GM12878 (cell line): ENCODE data around the gene EPHA8. TPM values are rescaled to one million over a fixed set of nuclear protein-coding genes. Genes with fewer than 3 reads are reported as not detected.

Experiments used
- ATAC-seq: fragments of 200-7000 bp; cut with Tn5 transposase; 3 replicates; pipeline ENCODE4 v1.9.1; 2020; ENCODE audit warnings: mild to moderate bottlenecking, moderate library complexity
- BruUV-seq: library from RNA; stranded (reverse); fragments of 400-500 nt; replicated peaks from 2 replicates; lab custom pipeline; 2021; lab: Mats Ljungman, UMichigan
- CTCF ChIA-PET: fragments of 300-600 bp; sonication (Branson Sonifier 250); formaldehyde crosslinking; extraction: SDS; loops from one replicate; lab custom pipeline; 2021; ENCODE audit warnings: inconsistent platforms; lab: Yijun Ruan, JAX
- POLR2A ChIA-PET: fragments of 350-600 bp; formaldehyde crosslinking; extraction: SDS; loops from one replicate; lab custom pipeline; 2021; ENCODE audit warnings: inconsistent platforms; lab: Charles Lee
- RAD21 ChIA-PET: fragments of 300-600 bp; sonication (Branson Sonifier 250); formaldehyde crosslinking; loops from one replicate; lab custom pipeline; 2023; ENCODE audit warnings: antibody characterized with exemption; ENCODE audit not compliant: unreplicated experiment; lab: Charles Lee
- SMC1A ChIA-PET: fragments of 300-600 bp; sonication (Branson Sonifier 250); formaldehyde crosslinking; loops from one replicate; lab custom pipeline; 2023; ENCODE audit not compliant: unreplicated experiment, uncharacterized antibody; lab: Charles Lee
- DNase-seq: peaks from one replicate; pipeline ENCODE4 v3.0.0-alpha.2; 2011; ENCODE audit warnings: low read depth, low spot score
- FAIRE-seq: peaks from 3 replicates; lab custom pipeline; 2011; peaks lifted over from hg19 to GRCh38; lab: Jason Lieb, UNC
- H2AFZ ChIP-seq: 2 replicates; pipeline ENCODE4 v1.6.0; 2011; ENCODE audit warnings: low read depth, low read length, control low read depth; ENCODE audit not compliant: control insufficient read depth
- H3K27ac ChIP-seq: 2 replicates; pipeline ENCODE4 v1.5.1; 2011; ENCODE audit warnings: control low read depth; ENCODE audit not compliant: control insufficient read depth, insufficient read depth
- H3K27me3 ChIP-seq, 2 experiments: replicated peaks in 1 of 2; 2 replicates each; pipeline versions ENCODE4 v1.6.0 to v1.6.1; 2011; ENCODE audit warnings: low read length in 1 of 2; ENCODE audit not compliant: control insufficient read depth in 2 of 2, insufficient read depth in 2 of 2
- H3K36me3 ChIP-seq, 2 experiments: 2 replicates each; pipeline ENCODE4 v1.5.1; 2011; ENCODE audit warnings: low read length in 1 of 2; ENCODE audit not compliant: control insufficient read depth in 2 of 2, insufficient read depth in 2 of 2
- H3K4me1 ChIP-seq: 2 replicates; pipeline ENCODE4 v1.6.1; 2011; ENCODE audit warnings: mild to moderate bottlenecking, low read length, moderate library complexity, mixed read lengths; ENCODE audit not compliant: control insufficient read depth, insufficient read depth
- H3K4me2 ChIP-seq: 2 replicates; pipeline ENCODE4 v1.6.0; 2011; ENCODE audit warnings: control low read depth; ENCODE audit not compliant: control insufficient read depth, insufficient read depth
- H3K4me3 ChIP-seq: fragments of 200-600 bp; sonication (generic); 2 replicates; pipeline ENCODE4 v1.5.1; 2016
- H3K79me2 ChIP-seq: 2 replicates; pipeline ENCODE4 v1.6.0; 2011; ENCODE audit warnings: low read length; ENCODE audit not compliant: control insufficient read depth, insufficient read depth
- H3K9ac ChIP-seq: 2 replicates; pipeline ENCODE4 v1.8.0; 2011; ENCODE audit warnings: low read length, control low read depth, mixed read lengths; ENCODE audit not compliant: control insufficient read depth, insufficient read depth
- H3K9me3 ChIP-seq: replicated peaks from 3 replicates; pipeline ENCODE4 v1.5.1; 2011; ENCODE audit warnings: mild to moderate bottlenecking, low read length; ENCODE audit not compliant: control insufficient read depth, insufficient read depth
- H4K20me1 ChIP-seq: 2 replicates; pipeline ENCODE4 v1.6.0; 2011; ENCODE audit not compliant: control insufficient read depth, insufficient read depth
- KAT2A ChIP-seq: conservative IDR thresholded peaks from 2 replicates; pipeline ENCODE4 v1.6.1; 2011; ENCODE audit warnings: low read depth, low read length; ENCODE audit not compliant: control insufficient read depth
- MEF2A ChIP-seq: IDR thresholded peaks from 2 replicates; pipeline ENCODE4 v1.6.1; 2011; ENCODE audit warnings: low read depth, mild to moderate bottlenecking, low read length, moderate library complexity; ENCODE audit not compliant: insufficient read depth
- MTA2 ChIP-seq: fragments of 450-650 bp; IDR thresholded peaks from 2 replicates; pipeline ENCODE4 v1.6.1; 2016; ENCODE audit warnings: low read depth, mild to moderate bottlenecking, moderate library complexity
- MXI1 ChIP-seq: fragments of 150-350 bp; IDR thresholded peaks from 2 replicates; pipeline ENCODE4 v1.6.1; 2011; ENCODE audit warnings: low read depth, mild to moderate bottlenecking, inconsistent platforms, low read length, improper control_type of control experiment
- NBN ChIP-seq: fragments of 450-650 bp; IDR thresholded peaks from 2 replicates; pipeline ENCODE4 v1.6.1; 2016
- NFXL1 ChIP-seq: fragments of 450-650 bp; IDR thresholded peaks from 2 replicates; pipeline ENCODE4 v1.6.1; 2017; ENCODE audit warnings: antibody characterized with exemption, mild to moderate bottlenecking, borderline replicate concordance
- SMC3 ChIP-seq: IDR thresholded peaks from 2 replicates; pipeline ENCODE4 v1.6.1; 2011; ENCODE audit warnings: low read length, improper control_type of control experiment, borderline replicate concordance
- SPI1 ChIP-seq: IDR thresholded peaks from 2 replicates; pipeline ENCODE4 v1.6.1; 2011; ENCODE audit warnings: low read depth, mild to moderate bottlenecking, low read length, moderate library complexity, borderline replicate concordance; ENCODE audit not compliant: insufficient read depth
- WGBS: methylation state at CpG from one replicate; pipeline ENCODE4 v1.1.6; 2016; ENCODE audit warnings: low lambda C conversion rate; ENCODE audit not compliant: insufficient replicate concordance, insufficient coverage; ENCODE audit errors: missing lambda C conversion rate; 5-methylcytosine and 5-hydroxymethylcytosine counted together
- in situ Hi-C: fragments of 300-500 bp; cut with MboI; formaldehyde crosslinking; loops from 9 replicates; pipeline ENCODE4 v1.14.3; 2018; ENCODE audit warnings: mixed read lengths
- intact Hi-C: fragments of 100-400 bp; cut with micrococcal nuclease; formaldehyde crosslinking; loops from one replicate; pipeline ENCODE4 v1.14.2; 2022; ENCODE audit not compliant: unreplicated experiment
- polyA plus RNA-seq, 11 experiments: library from polyadenylated mRNA; depleted of rRNA in 4 of 11; unstranded in 6 of 11; stranded (reverse) in 5 of 11; fragments of >200 nt; fragmentation: Nextera tagmentation in 4 of 11; fragmentation: Illumina TruSeq in 1 of 11; extraction: Ambion mirVana in 4 of 11; extraction: Trizol in 1 of 11; gene quantifications; 1 replicate in 1 of 11; 2 replicates in 10 of 11; pipeline versions ENCODE4 v1.2.1 to v1.2.3, GENCODE V29; 2011 to 2016; ENCODE audit warnings: inconsistent platforms in 2 of 11, missing spikeins in 2 of 11, low read depth in 1 of 11
- total RNA-seq, 4 experiments: library from RNA; depleted of rRNA in 3 of 4; stranded (reverse); fragments of >200 nt in 3 of 4; fragmentation: Illumina TruSeq in 1 of 4; extraction: Trizol in 1 of 4; gene quantifications; 2 replicates each; pipeline versions ENCODE4 v1.2.1 to v1.2.3, GENCODE V29; 2013 to 2021
- TF ChIP-seq, protein P1 (sequence below), 3 experiments: IDR thresholded peaks in 2 of 3; conservative IDR thresholded peaks in 1 of 3; 2 replicates each; pipeline ENCODE4 v1.5.1; 2011; ENCODE audit warnings: low read depth in 3 of 3, low read length in 3 of 3, mild to moderate bottlenecking in 3 of 3, control low read depth in 2 of 3, moderate library complexity in 2 of 3, inconsistent platforms in 1 of 3, mixed read lengths in 1 of 3; ENCODE audit not compliant: control insufficient read depth in 2 of 3, insufficient read depth in 1 of 3; ENCODE audit errors: extremely low read depth in 1 of 3
- TF ChIP-seq, protein P2 (sequence below): IDR thresholded peaks from 2 replicates; pipeline ENCODE4 v1.6.1; 2012; ENCODE audit warnings: low read depth, low read length, improper control_type of control experiment

Gene EPHA8
- total and polyA plus RNA-seq, 10 of the 15 experiments (the other 5 are each of a cell fraction or from before 2014, with no cell fraction given) = not detected

DNA sequence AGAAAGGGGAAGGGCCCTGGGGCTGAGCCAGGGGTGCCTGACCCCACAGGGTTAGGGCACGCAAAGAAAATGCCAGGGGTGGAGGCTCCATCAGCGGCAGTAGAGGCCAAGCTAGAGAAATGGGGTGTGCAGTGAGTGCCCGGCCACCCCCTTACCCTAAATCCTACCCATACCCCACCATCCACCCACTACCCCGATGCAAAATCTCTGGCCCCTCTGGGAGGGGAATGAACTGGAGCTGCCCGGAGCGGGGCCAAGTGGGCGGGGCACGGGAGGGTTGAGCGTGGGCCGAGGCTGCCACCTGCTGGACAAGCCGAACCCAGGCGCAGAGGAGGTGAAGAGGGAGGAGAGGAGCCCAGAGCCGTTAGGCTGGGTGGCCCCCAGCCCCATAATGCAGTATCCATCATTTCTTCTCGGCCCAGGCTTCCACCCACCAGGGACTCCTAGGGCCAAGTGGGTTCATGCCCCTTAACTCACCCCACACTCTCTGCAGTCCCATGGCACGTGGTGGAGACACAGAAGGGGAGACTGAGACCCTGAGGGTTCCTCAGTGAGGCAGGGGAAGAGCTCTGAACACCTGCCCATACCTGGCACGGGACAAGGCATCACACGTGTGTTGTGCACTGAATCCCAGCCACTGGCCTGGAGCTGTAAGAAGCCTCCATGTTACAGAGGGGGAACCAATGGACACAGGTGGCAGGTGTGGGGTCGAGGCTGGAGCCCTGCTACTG lies 78.8 kb downstream of the EPHA8 start (continued):
- TF ChIP-seq KAT2A (no peak), MXI1 (no peak), MTA2 (no peak), NBN (no peak), MEF2A (no peak), SMC3 (peak; percentile 89)
- TF ChIP-seq, protein P1, sequence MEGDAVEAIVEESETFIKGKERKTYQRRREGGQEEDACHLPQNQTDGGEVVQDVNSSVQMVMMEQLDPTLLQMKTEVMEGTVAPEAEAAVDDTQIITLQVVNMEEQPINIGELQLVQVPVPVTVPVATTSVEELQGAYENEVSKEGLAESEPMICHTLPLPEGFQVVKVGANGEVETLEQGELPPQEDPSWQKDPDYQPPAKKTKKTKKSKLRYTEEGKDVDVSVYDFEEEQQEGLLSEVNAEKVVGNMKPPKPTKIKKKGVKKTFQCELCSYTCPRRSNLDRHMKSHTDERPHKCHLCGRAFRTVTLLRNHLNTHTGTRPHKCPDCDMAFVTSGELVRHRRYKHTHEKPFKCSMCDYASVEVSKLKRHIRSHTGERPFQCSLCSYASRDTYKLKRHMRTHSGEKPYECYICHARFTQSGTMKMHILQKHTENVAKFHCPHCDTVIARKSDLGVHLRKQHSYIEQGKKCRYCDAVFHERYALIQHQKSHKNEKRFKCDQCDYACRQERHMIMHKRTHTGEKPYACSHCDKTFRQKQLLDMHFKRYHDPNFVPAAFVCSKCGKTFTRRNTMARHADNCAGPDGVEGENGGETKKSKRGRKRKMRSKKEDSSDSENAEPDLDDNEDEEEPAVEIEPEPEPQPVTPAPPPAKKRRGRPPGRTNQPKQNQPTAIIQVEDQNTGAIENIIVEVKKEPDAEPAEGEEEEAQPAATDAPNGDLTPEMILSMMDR (IDR thresholded peaks at IDR 0.05 in 2 of 3, conservative IDR thresholded peaks at IDR 0.05 in 1 of 3; ENCODE audit: control insufficient read depth in 2 of 3, extremely low read depth in 1 of 3, insufficient read depth in 1 of 3, low read depth in 3 of 3, low read length in 3 of 3) = peak; percentile 83 to 93 (median 89)

DNA sequence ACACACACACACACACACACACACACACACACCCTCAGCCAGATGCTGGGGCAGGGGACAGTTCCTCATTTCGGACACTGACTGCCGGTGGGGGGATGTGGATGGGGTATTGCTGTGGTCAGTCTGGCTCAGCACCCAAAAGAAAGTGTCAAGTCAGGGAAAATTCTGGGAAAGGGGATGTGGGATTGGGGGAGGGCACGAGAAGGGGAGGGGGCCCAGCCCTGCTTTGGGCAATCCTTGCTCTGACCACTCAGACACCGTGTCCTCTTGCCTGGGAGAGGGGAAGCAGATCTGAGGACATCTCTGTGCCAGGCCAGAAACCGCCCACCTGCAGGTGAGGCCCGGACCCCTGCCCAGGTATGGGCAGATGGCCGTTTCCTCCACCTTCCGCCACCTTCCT lies 80.1 kb downstream of the EPHA8 start, which contains the start of gene C1QC:
Gene C1QC (plus strand): TSS at position 253 of the 400 bp plus-strand sequence. CDS start 391 bp downstream, outside the sequence.
- Histone ChIP-seq H3K4me3 (no peak within 1 kb of the TSS), H3K27me3 (no peaks in the 10 kb centered on the region; a peak in 1 of 4 replicates), H3K36me3 (no peaks in the 10 kb centered on the region), H3K79me2 (no peaks in the 10 kb centered on the region), H3K4me2 (no peak within 1 kb of the TSS), H3K4me1 (no peaks in the 10 kb centered on the region), H2AFZ (no peak within 1 kb of the TSS), H3K9me3 (no peaks in the 10 kb centered on the region; the same call in 2 of the 3 replicates), H3K9ac (no peak within 1 kb of the TSS), H3K27ac (no peak within 1 kb of the TSS), H4K20me1 (no peaks in the 10 kb centered on the region)
- DNase-seq (no peak), ATAC-seq (no peak), FAIRE-seq (no peak)
- in situ Hi-C loops = no loop called here
- ChIA-PET RAD21 (no interaction called here), POLR2A (no interaction called here), SMC1A (no interaction called here), CTCF (interaction anchor here (5.5 kb wide), 1 partner anchor 225 kb away, joined by 77 read pairs; no protein-coding TSS in a partner anchor)
- no TSS peak for BruUV-seq
- TF ChIP-seq SPI1 (peak; percentile 48; the same call in 1 of the 2 replicates), NFXL1 (no peak)
- TF ChIP-seq, protein P2, sequence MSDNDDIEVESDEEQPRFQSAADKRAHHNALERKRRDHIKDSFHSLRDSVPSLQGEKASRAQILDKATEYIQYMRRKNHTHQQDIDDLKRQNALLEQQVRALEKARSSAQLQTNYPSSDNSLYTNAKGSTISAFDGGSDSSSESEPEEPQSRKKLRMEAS = no peak
- intact Hi-C loops = loop anchor here (5.0 kb wide), 1 partner anchor 511 kb away; no protein-coding TSS in a partner anchor
- WGBS = 12% methylated on average over 7 of the region's 8 CpGs
